Activated CD4-positive, alpha-beta T cell treated with anti-CD3 and anti-CD28 coated beads, Interleukin-2, Interleukin-6, amounts not matched to agents 100 ng/mL and 50 ng/mL, durations not matched to agents 16 hours and 8 hours (primary cell): Measurements from ENCODE around the gene CEP192.
"Not testable (repeated sequence)": the region's sequence is repeated elsewhere in the genome, so short reads cannot be mapped to it uniquely, and the experiment has no call there.

ENCODE experiments used
- DNase-seq: peaks from one replicate; pipeline ENCODE4 v3.0.0-alpha.2; 2020

The CEP192 gene

DNA sequence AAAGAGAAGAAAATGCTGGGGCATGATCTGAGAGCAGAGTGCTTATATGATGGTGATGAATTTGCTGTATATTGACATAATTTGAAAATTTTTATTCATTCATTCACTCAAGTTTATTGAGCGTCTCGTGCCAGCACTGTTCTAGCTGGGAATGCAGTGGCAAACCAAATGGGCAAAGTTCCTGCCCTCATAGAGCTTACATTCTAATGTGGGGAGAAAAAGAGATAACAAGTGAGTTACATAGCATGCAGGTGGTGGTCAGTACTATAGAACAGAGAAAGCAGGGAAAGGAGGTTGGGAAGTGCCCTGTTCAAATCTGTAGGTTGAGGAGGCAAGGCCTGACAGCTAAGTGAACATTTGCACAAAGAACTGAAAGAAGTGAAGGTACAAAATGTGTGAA lies 4.3 kb downstream of the CEP192 start:
- DNase-seq = no peak

DNA sequence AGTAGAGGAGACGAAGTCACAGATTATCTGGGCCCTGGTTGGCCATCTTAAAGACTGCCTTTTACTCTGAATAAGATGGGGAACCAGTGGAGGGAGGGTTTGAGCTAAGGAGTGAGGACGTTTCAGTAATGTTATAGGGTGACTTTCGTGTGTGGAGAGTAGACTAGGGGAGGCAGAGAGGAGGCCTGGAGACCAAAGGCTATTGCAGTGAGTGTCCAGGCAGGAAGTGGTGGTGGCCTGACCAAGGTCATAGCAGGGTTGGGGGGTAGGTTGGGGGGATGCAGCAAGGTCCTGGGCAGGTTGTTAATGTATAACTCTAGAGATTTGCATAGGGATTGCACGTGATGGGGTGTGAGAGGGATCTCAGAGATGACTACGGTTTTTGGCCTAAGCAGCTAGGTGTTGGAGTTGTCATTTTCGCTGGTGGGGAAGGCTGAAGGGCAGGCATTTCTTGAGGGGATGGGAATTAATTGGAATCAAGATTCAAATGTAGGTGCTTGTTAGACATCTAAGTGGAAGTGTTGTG lies 4.9 kb downstream of the CEP192 start:
- DNase-seq = no peak

DNA sequence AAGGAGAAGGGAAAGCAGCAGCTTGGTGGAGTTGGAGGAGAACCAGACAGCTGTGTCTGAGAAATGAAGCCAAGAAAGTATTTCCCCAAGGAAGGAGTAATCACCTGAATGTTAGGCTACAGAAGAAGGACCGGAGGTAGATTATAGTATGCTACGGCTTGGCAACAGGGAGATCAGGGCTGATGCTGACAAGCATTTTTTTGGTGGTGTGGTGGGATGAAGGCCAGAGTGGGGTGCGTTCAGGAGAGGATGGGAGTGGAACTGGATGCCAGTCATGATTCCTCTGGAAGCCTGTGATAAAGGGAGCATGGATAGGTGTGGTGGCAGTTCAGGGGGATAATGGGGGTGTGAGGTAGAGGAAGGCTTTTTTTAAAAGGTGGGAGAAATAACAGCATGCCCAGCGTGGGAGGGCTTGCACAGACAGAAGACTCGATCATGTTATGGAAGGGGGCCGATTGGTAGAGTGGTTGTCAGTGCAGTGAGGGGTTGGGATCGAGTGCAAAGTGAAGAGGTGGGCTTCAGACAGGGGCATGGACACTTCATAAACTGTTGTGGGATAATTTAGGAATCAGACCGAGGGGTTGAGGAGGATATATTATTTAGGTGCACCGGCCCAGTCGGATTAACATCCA lies 5.6 kb downstream of the CEP192 start:
- no peak for DNase-seq

DNA sequence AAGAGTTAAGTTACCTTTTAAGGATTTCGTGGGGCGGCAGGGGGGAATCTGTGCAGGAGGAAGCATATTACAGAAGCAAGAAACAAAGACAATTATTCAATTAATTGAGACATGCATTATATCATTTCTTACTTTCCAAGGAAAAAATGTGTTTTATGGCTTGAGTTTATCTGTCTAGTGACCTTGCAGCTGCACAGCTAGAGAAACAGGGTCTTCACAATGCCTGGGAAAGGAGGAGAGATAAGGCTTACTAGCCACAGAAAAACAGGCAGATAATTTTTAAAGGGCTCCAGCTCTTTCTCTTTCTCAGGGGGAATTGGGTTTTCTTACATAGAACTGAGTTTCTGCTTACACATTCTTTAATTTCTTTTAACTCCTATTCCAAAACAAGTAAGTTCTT lies 6.2 kb downstream of the CEP192 start:
- not testable (repeated sequence) for DNase-seq

DNA sequence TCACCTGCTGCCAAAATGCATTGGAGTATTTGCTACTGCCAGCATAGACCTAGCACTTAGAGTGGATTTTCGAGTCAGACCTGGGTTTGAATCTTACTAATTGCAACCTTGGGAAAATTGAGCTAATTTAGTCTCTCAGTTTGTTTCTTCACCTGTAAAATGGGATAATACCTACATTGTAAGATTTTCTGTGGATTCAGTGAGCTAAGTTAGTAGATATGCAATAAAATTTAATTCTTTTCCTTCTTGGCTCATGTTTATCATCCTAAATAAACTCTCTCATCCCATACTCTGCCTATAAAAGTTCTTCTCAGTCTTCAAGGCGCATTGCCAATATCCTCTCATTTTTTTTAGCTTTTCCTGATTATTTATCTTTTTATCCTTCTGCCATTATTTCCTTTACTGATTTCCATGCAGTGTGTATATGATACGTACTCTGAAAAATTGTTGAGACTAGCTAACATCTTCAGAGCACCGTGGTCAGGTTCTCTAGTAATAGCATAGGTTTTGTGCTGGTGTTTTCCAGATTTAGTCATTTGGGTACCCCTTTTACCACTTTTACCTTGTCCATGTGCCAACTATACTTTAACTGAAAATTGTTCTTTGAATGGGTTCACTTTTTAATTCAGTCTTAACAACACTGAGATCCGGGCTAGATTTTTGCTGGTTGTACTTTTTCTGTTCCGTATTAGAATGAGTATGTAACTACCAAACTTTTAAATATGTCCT lies 7.3 kb downstream of the CEP192 start:
- peak; percentile 75 for DNase-seq

DNA sequence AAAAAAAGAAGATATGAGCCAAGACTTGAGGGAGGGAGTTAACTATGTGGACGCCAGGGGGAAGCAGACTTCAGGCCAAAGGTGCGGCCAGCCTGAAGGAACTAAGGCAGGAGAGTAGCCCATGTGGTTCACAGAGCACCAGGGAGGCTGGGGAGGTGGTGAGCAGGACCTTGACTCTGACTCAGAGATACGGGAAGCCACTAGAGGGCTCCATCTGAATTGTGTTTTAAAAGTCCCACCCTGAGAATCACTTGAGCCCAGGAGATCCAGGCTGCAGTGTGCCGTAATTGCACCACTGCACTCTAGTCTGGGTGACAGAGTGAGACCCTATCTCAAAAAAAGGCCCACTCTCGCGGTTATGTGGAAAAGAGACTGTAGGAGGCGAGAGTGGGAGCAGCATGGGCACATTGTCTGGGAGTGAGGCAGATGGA lies 12.3 kb downstream of the CEP192 start:
- peak; percentile 49 for DNase-seq

DNA sequence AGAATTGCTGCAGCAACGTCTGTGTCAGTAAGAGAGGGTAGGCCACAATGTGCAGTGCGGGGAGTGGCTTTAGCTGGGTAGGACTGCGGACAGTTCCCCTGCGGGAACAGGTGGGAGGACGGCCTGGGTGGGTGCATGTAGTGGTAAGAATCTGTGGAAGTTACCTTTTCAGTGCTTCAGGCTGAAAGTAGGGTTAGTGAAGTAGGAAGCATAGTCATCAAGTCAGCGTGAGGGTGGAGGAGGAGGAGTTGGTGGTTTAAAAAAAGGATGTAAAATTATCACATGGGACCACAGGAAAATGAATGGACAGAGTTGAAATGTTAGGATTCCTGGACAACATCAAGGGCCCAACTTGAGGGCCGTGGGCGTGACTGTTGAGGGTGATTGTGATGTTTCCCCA lies 13.2 kb downstream of the CEP192 start:
- no peak for DNase-seq

DNA sequence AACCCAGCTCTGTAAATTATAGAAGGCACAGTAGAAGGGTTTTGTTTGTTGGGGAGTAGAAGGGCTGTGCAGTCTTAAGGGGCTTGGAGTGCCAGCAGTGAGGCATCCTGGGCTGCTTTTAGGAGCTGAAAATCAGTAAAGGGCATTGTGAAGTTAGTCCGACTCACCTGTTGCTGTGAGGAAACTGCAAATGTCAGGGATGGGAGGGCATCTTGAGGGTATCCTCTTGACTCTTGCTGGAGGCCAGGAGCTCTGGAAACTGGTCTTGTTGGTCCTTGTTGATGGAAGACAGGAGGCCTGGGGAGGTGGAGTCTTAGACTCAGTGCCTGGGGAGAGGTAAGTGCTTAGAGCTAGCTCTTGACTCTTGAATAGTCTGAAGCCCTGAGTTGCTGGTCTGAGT lies 14.1 kb downstream of the CEP192 start:
- no peak for DNase-seq

DNA sequence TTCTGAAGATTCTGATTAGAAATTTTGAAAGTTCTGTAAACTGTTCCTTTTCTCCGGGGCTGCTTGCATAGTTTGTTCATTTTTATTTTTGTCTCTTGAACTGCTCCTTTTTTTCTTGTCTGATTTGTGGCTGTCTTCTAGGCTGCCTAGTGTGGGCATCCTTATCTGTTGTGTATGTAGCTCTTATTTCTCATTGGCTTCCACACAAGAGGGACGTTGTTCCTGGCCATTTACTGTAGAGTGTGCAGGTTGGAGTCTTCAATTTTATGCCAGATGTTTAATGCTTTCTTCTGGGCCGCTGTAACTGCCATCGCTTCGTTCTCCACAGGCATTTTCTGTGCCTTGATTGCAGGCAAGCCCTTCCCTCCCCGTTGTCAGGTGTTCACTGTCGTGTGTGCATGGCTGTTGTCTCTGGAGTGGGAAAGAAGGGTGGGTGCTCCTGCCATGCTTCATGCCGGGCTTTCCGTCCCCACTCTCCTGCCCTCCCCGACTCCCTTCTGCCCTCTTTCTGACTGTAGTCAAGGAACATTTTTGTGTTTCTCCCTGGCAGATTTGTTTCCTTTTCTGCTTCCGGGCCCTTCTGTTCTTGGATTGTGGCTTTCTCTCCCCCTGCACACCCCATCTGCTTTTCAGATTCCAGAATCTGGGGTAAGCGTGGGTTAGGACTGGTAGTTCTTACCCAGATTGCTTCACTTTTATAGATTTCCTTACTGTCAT lies 15.5 kb downstream of the CEP192 start:
- DNase-seq = no peak

DNA sequence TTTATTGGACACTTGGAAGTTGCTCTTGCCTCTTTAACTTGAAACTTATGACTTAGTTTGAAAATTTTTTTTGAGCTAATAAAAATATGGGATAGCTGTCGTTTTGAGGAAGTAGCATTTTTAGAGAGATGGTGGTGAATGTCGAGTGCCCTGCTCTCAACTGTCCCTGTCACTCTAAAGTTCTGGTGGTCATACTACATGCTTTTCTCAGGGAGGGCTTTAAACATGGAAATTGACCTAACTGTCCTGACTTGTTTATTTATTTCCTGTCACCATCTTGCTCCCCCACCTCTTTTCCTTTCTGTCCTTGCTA lies 16.0 kb downstream of the CEP192 start:
- no peak for DNase-seq

DNA sequence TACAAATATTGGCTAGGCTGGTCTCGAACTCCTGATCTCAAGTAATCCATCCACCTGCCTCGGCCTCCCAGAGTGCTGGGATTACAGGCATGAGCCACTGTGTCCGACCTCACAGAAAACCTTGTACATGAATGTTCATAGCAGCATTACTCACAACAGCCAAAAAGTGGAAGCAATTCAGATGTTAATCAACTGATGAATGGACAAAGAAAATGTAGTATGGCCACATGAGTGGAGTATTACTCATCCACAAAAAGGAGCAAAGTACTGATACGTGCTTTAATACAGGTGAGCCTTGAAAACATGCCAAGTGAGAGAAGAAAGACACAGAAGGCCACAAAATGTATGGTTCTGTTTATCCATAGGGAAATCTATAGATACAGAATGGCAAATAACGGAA lies 20.6 kb downstream of the CEP192 start:
- DNase-seq = no peak

DNA sequence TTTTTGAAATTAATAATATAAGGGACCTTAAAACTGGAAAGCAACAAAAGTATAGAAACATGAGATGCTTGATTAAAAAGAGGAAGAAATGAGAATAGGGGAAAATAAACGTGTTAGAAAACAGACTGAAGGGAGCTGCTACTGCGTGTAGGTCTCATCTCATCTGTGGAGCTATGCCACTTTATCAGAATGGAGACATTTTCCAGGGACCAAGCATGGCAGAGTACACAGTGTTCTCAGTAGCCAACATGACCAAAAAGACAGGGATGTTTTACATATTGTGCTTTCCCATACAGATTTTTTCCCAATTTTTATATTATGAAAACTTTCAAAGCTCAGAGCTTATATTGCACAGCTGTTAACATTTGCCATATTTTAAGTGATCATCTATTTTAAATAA lies 23.1 kb downstream of the CEP192 start:
- no peak for DNase-seq

DNA sequence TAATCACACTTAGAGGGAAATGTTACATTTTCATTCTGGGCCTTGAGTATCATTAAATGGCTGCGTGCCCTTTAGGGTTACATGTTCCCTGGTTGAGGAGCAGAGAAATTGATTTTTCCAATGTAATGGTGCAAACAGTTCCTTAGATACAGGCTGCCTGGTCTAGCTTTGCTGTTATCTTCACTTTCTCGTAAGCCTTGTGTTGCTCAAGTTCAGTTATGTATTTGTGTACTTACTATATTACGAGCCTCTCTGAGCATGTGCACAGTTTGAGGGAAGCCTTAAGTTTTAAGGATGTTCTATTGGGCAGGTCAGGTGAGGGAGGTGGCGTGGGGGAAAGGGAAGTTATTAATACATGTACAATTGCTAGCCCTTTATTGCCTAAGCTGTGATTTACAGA lies 23.7 kb downstream of the CEP192 start:
- DNase-seq = no peak

DNA sequence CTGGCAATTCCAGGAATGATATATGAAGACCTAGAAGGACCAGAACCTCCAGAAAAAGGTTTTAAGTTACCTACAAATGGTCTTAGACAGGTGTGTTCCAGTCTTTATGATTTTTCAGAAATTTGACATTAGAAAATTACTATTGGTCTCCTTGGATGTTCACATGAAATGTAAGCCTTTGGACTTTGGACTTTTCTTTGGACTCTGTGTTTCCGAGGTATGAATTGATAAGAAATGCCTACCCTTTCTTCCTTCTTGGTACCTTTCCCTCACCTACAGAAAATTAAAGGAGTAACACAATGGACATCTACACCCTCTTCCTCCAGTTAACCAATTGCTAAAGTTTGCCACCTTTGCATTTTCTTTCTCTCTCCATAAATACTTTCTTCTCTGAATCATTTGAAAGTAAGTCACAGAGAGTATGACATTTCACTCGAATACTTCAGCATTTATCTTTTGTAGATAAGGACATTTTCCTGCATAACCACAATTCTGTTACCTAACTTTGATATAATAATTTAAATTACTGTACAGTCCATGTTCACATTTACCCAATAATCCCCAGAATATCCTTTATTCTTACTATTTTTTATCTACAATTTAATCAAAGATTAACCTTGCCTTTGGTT lies 26.2 kb downstream of the CEP192 start:
- no peak for DNase-seq

DNA sequence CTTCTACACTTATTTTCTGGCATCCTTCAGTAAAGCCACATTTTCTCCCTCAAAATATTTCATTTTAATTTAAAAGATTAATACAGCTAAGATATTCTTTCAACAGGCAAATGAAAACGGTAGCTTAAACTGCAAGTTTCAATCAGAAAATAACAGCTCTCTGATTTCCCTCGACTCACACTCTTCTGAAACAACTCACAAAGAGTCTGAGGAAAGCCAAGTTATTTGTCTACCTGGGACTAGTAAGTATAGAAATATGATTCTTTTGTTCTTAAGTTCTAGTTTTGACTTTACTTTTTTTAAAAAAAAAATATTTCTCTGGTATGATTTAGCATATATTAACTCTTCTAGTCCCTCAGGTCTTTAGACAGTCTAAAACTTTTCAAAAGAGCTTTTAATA lies 27.2 kb downstream of the CEP192 start:
- DNase-seq = peak; percentile 46

DNA sequence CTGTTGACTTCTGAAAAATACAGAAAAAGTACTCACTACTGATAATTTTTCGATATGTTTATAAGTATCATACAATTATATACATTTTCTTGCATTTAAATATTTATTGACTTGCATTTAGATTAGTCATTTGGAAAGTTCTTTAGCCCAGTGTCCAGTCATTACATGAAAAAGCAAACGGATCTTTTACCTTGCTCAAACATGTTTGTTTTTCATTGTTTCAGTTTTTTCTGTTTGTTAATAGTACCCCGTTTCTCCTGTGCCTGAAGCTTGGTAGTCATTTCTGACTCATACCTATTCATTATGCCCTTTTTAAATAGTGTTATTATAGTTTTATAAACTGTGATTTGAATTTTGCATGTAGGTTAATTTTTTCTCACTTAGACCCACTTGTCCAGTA lies 28.1 kb downstream of the CEP192 start:
- peak; percentile 72 for DNase-seq

DNA sequence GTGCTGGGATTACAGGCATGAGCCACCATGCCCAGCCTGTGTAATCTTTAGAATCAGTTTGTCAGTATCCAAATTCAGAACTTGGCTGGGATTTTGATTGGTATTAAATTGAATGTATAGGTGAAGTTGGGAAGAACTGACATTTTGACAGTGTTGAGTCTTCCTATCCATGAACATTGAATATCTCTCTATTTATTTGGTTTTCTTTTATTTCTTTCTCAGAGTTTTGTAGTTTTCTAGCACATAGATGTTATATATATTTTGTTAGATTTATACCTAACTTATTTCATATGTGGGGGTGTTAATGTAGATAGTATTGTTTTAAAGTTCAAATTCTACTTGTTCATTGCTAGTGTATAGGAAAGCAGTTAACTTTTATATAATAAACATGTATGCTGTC lies 31.5 kb downstream of the CEP192 start:
- no peak for DNase-seq

DNA sequence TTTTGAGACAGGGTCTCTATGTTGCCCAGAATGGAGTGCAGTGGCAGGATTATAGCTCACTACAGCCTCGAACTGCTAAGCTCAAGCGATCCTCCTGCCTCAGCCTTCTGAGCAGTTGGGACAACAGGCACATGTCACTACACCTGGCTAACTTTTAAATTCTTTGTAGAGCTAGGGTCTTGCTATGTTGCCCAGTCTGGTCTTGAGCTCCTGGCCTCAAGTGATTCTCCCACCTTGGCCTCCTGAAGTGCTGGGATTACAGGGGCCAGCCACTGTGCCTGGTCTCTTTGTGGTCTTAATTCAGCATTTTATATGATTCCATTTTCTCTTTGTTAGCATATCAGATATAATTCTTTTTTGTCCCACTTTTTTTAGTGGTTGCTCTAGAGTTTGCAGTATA lies 34.1 kb downstream of the CEP192 start:
- DNase-seq = no peak

DNA sequence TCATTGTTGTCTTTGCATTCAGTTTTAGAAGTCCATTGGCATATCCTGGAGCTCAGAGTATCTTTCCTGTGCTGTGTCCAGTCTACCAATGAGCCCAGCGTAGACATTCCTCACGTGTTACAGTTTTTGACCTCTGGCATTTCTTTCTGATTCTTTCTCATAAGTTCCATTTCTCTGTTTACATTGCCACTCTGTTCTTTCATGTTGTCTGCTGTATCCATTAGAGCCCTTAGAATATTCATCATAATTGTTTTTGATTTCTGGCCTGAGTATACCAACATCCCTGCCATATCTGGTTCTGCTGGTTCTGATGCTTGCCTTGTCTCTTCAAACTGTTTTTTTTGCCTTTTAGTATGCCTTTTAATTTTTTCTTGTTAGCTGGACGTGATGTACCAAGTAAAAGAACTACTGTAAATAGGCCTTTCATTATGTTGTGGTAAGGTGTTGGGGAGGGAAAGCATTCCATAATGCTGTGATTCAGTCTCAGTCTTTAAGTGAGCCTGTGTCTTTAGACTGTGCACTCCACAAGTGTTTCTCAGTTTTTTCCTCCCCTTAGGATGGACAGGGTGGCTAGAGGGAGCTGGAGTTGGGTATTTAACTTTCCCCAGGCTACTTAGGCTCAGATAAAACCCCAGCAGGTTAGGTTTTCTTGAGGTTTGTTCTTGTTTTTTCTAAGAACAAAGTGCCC lies 35.6 kb downstream of the CEP192 start:
- no peak for DNase-seq

DNA sequence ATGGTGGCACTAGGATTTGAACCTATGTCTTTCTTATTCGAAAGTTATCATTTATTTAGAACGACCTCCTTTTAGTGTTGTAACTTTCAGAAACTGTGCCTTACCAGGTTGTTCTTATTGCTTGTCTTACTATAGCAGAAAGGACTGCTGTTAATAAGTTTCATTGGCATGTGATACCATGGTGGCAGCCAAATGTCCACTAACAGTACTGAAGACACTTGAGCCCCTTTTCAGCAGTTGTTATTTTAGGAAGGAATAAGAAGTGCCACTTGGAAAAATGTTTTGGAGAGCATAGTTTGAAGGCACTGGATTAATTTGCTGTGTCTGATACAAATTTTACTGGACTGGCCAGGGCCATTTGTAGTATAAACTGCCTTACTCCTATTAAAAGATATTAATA lies 37.7 kb downstream of the CEP192 start:
- DNase-seq = no peak

DNA sequence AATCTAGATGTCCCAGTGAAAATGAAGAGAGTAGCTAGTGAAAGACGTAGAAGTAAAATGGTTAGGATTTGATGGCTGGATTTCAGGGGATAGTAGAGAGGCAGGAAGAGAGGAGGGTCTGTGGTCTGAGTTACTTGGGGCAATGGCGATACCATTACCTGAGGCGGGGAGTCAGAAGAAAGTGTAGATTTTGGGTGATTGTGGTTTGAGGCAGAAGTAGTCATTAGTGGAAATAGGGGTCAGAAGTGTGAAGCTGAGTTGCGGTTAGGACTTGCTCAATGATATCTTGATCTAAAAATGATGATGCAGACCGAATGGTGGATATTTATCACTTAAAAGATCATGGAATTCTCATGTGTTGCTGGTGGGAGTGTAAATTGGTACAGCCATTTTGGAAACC lies 41.0 kb downstream of the CEP192 start:
- DNase-seq = peak; percentile 59

DNA sequence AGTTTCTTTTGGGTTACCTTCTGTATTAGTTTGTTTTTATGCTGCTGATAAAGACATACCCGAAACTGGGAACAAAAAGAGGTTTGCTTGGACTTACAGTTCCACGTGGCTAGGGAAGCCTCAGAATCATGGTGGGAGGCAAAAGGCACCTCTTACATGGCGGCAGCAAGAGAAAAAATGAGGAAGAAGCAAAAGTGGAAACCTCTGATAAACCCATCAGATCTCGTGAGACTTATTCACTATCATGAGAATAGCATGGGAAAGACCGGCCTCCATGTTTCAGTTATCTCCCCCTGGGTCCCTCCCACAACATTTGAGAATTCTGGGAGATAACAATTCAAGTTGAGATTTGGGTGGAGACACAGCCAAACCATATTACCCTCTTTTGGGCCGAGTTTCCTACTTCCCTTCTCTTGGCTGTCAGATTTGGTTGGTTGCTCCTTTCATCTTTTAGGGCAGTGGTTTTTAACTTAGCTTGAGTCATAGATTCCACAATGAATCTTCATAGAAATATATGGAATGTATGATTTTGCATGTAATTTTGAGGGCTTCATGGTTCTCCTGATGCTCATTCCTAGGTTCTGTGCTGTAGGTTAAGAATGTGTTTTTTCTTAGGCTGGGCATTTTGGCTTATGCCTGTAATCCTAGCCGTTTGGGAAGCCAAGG lies 44.2 kb downstream of the CEP192 start:
- DNase-seq = no peak
